ENCODE data around the gene QPRT.
A peak's percentile ranks its signal among the peaks of the same experiment; 100 is the strongest.

- TF ChIP-seq CTCF (IDR thresholded peaks at IDR 0.05): no peak
- TF ChIP-seq POLR2A (IDR thresholded peaks at IDR 0.05): peak in 1 of 2 donors; percentile 12
Measured at GRCh38 chr16:29678691-29679267, at the start of gene QPRT.

Data from uterus (tissue), 2 donors.